ENCODE results near the gene F2RL1.
"Not testable (repeated sequence)": the region's sequence is repeated elsewhere in the genome, so short reads cannot be mapped to it uniquely, and the experiment has no call there.

F2RL1 gene

GRCh38 chr5:76805821-76806505, 12.9 kb upstream of the F2RL1 start:
- H3K36me3 ChIP-seq (ENCODE audit: control insufficient read depth in 2 of 2, insufficient read depth in 2 of 2, low read length in 2 of 2): no peaks in the 10 kb centered on the region
- H3K27me3 ChIP-seq (ENCODE audit: control insufficient read depth in 2 of 2, insufficient read depth in 2 of 2, low read length in 2 of 2): no peaks in the 10 kb centered on the region
- no peak overlapping the region for H3K27ac ChIP-seq (ENCODE audit: low read depth in 2 of 2, low read length in 2 of 2)

GRCh38 chr5:76807296-76807695, 11.5 kb upstream of the F2RL1 start:
- Histone ChIP-seq H3K36me3 (ENCODE audit: control insufficient read depth in 2 of 2, insufficient read depth in 2 of 2, low read length in 2 of 2) (no peaks in the 10 kb centered on the region), H3K27ac (ENCODE audit: low read depth in 2 of 2, low read length in 2 of 2) (no peak overlapping the region), H3K9ac (ENCODE audit: low read depth in 1 of 2, low read length in 2 of 2) (no peak overlapping the region), H3K9me3 (ENCODE audit: control insufficient read depth in 2 of 2, low read length in 2 of 2) (no peaks in the 10 kb centered on the region), H3K4me3 (ENCODE audit: low read length in 2 of 2) (no peak overlapping the region), H3K4me1 (ENCODE audit: control insufficient read depth in 2 of 2, insufficient read depth in 2 of 2, low read length in 2 of 2) (no peaks in the 10 kb centered on the region), H3K27me3 (ENCODE audit: control insufficient read depth in 2 of 2, insufficient read depth in 2 of 2, low read length in 2 of 2) (no peaks in the 10 kb centered on the region)

More at GRCh38 chr5:76805821-76806505, 12.9 kb upstream of the F2RL1 start:
- H3K4me1 ChIP-seq (ENCODE audit: control insufficient read depth in 2 of 2, insufficient read depth in 2 of 2, low read length in 2 of 2): no peaks in the 10 kb centered on the region
- H3K9me3 ChIP-seq (ENCODE audit: control insufficient read depth in 2 of 2, low read length in 2 of 2): no peaks in the 10 kb centered on the region
- H3K4me3 ChIP-seq (ENCODE audit: low read length in 2 of 2): no peak overlapping the region
- H3K9ac ChIP-seq (ENCODE audit: low read depth in 1 of 2, low read length in 2 of 2): no peak overlapping the region

GRCh38 chr5:76808141-76808691, 10.6 kb upstream of the F2RL1 start:
- Histone ChIP-seq H3K9me3 (ENCODE audit: control insufficient read depth in 2 of 2, low read length in 2 of 2) (no peaks in the 10 kb centered on the region), H3K27ac (ENCODE audit: low read depth in 2 of 2, low read length in 2 of 2) (no peak overlapping the region)

GRCh38 chr5:76809141-76809540, 9.7 kb upstream of the F2RL1 start:
- H3K27ac ChIP-seq (ENCODE audit: low read depth in 2 of 2, low read length in 2 of 2): no peak overlapping the region
- no peak overlapping the region for H3K4me3 ChIP-seq (ENCODE audit: low read length in 2 of 2)
- no peaks in the 10 kb centered on the region for H3K27me3 ChIP-seq (ENCODE audit: control insufficient read depth in 2 of 2, insufficient read depth in 2 of 2, low read length in 2 of 2)

More at GRCh38 chr5:76808141-76808691, 10.6 kb upstream of the F2RL1 start:
- no peaks in the 10 kb centered on the region for H3K4me1 ChIP-seq (ENCODE audit: control insufficient read depth in 2 of 2, insufficient read depth in 2 of 2, low read length in 2 of 2)
- H3K4me3 ChIP-seq (ENCODE audit: low read length in 2 of 2): no peak overlapping the region
- no peak overlapping the region for H3K9ac ChIP-seq (ENCODE audit: low read depth in 1 of 2, low read length in 2 of 2)
- H3K36me3 ChIP-seq (ENCODE audit: control insufficient read depth in 2 of 2, insufficient read depth in 2 of 2, low read length in 2 of 2): no peaks in the 10 kb centered on the region
- H3K27me3 ChIP-seq (ENCODE audit: control insufficient read depth in 2 of 2, insufficient read depth in 2 of 2, low read length in 2 of 2): no peaks in the 10 kb centered on the region

GRCh38 chr5:76810236-76810635, 8.6 kb upstream of the F2RL1 start:
- Histone ChIP-seq H3K4me3 (ENCODE audit: low read length in 2 of 2) (no peak overlapping the region), H3K4me1 (ENCODE audit: control insufficient read depth in 2 of 2, insufficient read depth in 2 of 2, low read length in 2 of 2) (no peaks in the 10 kb centered on the region), H3K9me3 (ENCODE audit: control insufficient read depth in 2 of 2, low read length in 2 of 2) (no peaks in the 10 kb centered on the region), H3K27ac (ENCODE audit: low read depth in 2 of 2, low read length in 2 of 2) (no peak overlapping the region), H3K36me3 (ENCODE audit: control insufficient read depth in 2 of 2, insufficient read depth in 2 of 2, low read length in 2 of 2) (no peaks in the 10 kb centered on the region), H3K27me3 (ENCODE audit: control insufficient read depth in 2 of 2, insufficient read depth in 2 of 2, low read length in 2 of 2) (no peaks in the 10 kb centered on the region), H3K9ac (ENCODE audit: low read depth in 1 of 2, low read length in 2 of 2) (no peak overlapping the region)

More at GRCh38 chr5:76809141-76809540, 9.7 kb upstream of the F2RL1 start:
- H3K36me3 ChIP-seq (ENCODE audit: control insufficient read depth in 2 of 2, insufficient read depth in 2 of 2, low read length in 2 of 2): no peaks in the 10 kb centered on the region
- no peaks in the 10 kb centered on the region for H3K4me1 ChIP-seq (ENCODE audit: control insufficient read depth in 2 of 2, insufficient read depth in 2 of 2, low read length in 2 of 2)
- no peaks in the 10 kb centered on the region for H3K9me3 ChIP-seq (ENCODE audit: control insufficient read depth in 2 of 2, low read length in 2 of 2)
- H3K9ac ChIP-seq (ENCODE audit: low read depth in 1 of 2, low read length in 2 of 2): no peak overlapping the region

- no peaks in the 10 kb centered on the region for H3K27me3 ChIP-seq (ENCODE audit: control insufficient read depth in 2 of 2, insufficient read depth in 2 of 2, low read length in 2 of 2)
- no peak overlapping the region for H3K4me3 ChIP-seq (ENCODE audit: low read length in 2 of 2)
- H3K9ac ChIP-seq (ENCODE audit: low read depth in 1 of 2, low read length in 2 of 2): no peak overlapping the region
- H3K36me3 ChIP-seq (ENCODE audit: control insufficient read depth in 2 of 2, insufficient read depth in 2 of 2, low read length in 2 of 2): no peaks in the 10 kb centered on the region
- H3K27ac ChIP-seq (ENCODE audit: low read depth in 2 of 2, low read length in 2 of 2): no peak overlapping the region
- no peaks in the 10 kb centered on the region for H3K4me1 ChIP-seq (ENCODE audit: control insufficient read depth in 2 of 2, insufficient read depth in 2 of 2, low read length in 2 of 2)
- no peaks in the 10 kb centered on the region for H3K9me3 ChIP-seq (ENCODE audit: control insufficient read depth in 2 of 2, low read length in 2 of 2)
Observed at GRCh38 chr5:76811214-76811613, 7.6 kb upstream of the F2RL1 start.

- H3K9me3 ChIP-seq (ENCODE audit: control insufficient read depth in 2 of 2, low read length in 2 of 2); H3K27me3 ChIP-seq (ENCODE audit: control insufficient read depth in 2 of 2, insufficient read depth in 2 of 2, low read length in 2 of 2); H3K36me3 ChIP-seq (ENCODE audit: control insufficient read depth in 2 of 2, insufficient read depth in 2 of 2, low read length in 2 of 2); H3K9ac ChIP-seq (ENCODE audit: low read depth in 1 of 2, low read length in 2 of 2); H3K4me1 ChIP-seq (ENCODE audit: control insufficient read depth in 2 of 2, insufficient read depth in 2 of 2, low read length in 2 of 2); H3K27ac ChIP-seq (ENCODE audit: low read depth in 2 of 2, low read length in 2 of 2); H3K4me3 ChIP-seq (ENCODE audit: low read length in 2 of 2): not testable (repeated sequence)
Observed at GRCh38 chr5:76812209-76812608, 6.6 kb upstream of the F2RL1 start.

- Histone ChIP-seq H3K9ac (ENCODE audit: low read depth in 1 of 2, low read length in 2 of 2) (no peak overlapping the region), H3K4me1 (ENCODE audit: control insufficient read depth in 2 of 2, insufficient read depth in 2 of 2, low read length in 2 of 2) (peaks cover 6% of the 10 kb centered on the region in 2 donors), H3K36me3 (ENCODE audit: control insufficient read depth in 2 of 2, insufficient read depth in 2 of 2, low read length in 2 of 2) (no peaks in the 10 kb centered on the region), H3K27me3 (ENCODE audit: control insufficient read depth in 2 of 2, insufficient read depth in 2 of 2, low read length in 2 of 2) (peaks cover 0 to 2% of the 10 kb centered on the region in 2 donors), H3K27ac (ENCODE audit: low read depth in 2 of 2, low read length in 2 of 2) (no peak overlapping the region), H3K4me3 (ENCODE audit: low read length in 2 of 2) (no peak overlapping the region), H3K9me3 (ENCODE audit: control insufficient read depth in 2 of 2, low read length in 2 of 2) (no peaks in the 10 kb centered on the region)
Observed at GRCh38 chr5:76813982-76814562, 4.8 kb upstream of the F2RL1 start.

GRCh38 chr5:76816110-76816831, 2.6 kb upstream of the F2RL1 start:
- Histone ChIP-seq H3K36me3 (ENCODE audit: control insufficient read depth in 2 of 2, insufficient read depth in 2 of 2, low read length in 2 of 2) (no peaks in the 10 kb centered on the region), H3K4me1 (ENCODE audit: control insufficient read depth in 2 of 2, insufficient read depth in 2 of 2, low read length in 2 of 2) (peaks cover 7 to 13% of the 10 kb centered on the region in 2 donors), H3K27ac (ENCODE audit: low read depth in 2 of 2, low read length in 2 of 2) (no peak overlapping the region), H3K9ac (ENCODE audit: low read depth in 1 of 2, low read length in 2 of 2) (no peak overlapping the region), H3K9me3 (ENCODE audit: control insufficient read depth in 2 of 2, low read length in 2 of 2) (no peaks in the 10 kb centered on the region), H3K27me3 (ENCODE audit: control insufficient read depth in 2 of 2, insufficient read depth in 2 of 2, low read length in 2 of 2) (peaks cover 0 to 2% of the 10 kb centered on the region in 2 donors), H3K4me3 (ENCODE audit: low read length in 2 of 2) (no peak overlapping the region)
